HG02970 (cell line): ENCODE results near the gene NRDC.
"Not testable (repeated sequence)": the region's sequence is repeated elsewhere in the genome, so short reads cannot be mapped to it uniquely, and the experiment has no call there.

Source experiments
- ATAC-seq: cut with Tn5 transposase; IDR thresholded peaks from one replicate; pipeline ENCODE4 v1.9.1; 2021; ENCODE audit warnings: mild to moderate bottlenecking, moderate library complexity, moderate number of reproducible peaks; ENCODE audit not compliant: unreplicated experiment, low FRiP score

NRDC gene

GRCh38 chr1:51894748-51895147, 16.2 kb upstream of the NRDC start:
- ATAC-seq: not testable (repeated sequence)

- ATAC-seq: no peak
Measured at GRCh38 chr1:51878308-51878615, 265 bp downstream of the NRDC start.

- peak; percentile 7 for ATAC-seq
Measured at GRCh38 chr1:51877434-51878307, 856 bp downstream of the NRDC start.

DNA sequence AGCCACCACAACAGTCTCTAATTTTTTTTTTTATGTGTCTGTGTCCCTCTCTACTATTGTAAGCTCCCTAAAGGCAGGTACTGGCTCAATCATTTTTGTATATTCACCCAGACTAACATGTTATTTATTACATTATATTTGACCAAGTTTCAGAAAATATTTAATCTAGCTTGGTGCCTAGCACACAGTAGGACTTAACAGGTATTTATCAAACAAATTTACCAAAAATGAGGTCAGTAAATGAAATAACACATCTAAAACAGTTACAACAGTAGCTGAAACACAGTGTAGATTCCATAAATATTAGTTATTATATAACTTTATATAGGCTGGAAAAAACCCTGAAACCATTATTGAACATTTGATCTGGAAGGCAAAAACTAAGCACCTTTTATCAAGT, 2.7 kb downstream of the NRDC start:
- ATAC-seq: no peak

DNA sequence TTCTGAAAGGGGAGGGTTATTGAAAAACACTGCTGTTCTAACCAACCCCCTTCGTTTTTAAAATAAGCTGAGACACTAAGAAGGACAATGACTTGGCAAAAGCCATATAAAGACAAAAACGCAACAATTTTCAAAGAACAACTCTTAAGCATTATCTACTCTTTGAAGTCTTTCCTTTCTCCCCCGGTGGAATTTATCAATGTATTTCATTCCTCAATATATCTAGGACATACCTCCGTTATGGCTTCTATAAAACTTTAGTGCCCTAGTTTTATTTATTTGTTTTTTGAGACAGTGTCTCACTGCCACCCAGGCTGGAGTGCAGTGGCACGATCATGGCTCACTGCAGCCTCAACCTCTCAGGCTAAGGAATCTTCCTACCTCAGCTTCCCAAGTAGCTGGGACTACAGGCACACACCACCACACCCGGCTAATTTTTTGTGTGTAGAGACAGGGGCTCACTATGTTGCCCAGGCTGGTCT, 3.2 kb downstream of the NRDC start:
- ATAC-seq: no peak

DNA sequence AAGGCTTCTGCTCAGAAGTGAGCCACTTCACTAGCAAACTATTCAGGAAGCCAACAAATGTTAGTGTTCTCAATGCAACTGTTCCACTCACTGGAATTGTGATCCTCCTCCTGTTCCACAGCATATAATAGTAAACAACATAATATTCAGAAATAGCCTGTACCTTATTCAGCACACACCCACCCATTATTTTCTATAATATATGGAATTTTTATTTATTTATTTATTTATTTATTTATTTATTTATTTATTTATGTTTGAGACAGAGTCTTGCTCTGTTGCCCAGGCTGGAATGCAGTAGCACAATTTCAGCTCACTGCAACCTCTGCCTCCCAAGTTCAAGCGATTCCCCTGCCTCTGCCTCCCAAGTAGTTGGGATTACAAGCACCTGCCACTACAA, 5.3 kb downstream of the NRDC start:
- not testable (repeated sequence) for ATAC-seq

- no peak for ATAC-seq
Measured at GRCh38 chr1:51871351-51871975, 7.1 kb downstream of the NRDC start.

- ATAC-seq: no peak
Measured at GRCh38 chr1:51870603-51871350, 7.8 kb downstream of the NRDC start.

DNA sequence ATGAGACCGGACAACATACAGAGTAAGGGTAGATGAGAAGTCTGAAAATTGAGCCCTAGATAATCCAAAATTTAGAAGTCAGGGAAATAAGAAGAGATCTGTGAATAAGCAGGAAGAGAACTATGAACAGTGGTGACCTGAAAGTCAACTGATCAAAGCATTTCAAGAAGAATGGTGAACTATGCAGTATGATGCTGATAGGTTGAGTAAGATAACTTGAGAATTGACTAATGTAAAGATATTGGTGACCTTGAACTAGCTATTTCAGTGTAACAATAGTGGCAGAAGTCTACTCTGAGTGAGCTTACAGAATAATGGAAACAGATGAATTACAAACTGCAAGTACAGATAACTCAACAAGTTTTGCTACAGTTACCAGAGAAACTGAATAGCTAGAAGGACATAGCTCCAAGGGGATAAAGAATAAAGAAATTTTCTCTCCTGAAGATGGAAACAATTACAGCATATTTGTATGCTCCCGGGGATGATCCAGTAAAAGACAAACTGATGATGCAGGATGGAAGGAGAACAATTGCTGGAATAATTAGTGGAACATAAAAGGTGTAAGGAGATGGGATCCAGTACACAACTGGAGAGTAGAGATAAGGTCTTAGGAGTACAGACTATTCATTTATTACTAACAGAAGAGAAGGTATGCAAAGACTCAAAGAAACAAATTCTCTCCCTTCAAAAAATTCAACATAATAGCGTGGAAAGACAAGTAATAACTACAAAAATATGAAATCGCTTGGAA, 10.9 kb downstream of the NRDC start:
- no peak for ATAC-seq

DNA sequence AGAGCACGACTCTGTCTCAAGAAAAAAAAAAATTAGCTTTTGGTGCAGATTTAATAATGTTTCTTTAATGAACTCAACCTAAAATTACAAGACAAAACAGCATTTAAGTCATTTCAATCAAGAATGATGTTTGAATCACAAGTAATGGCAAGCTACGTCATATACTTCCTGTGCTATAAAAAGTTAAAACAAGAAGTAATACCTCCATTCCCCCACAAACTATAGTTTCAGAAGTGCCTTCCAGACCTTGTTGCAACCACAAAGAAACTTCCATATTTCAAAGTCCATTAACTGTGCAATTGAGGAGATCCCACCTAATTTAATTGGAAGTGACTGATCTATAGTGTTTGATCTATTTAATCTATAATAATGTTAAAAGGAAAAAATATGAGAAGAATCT, 15.1 kb downstream of the NRDC start:
- no peak for ATAC-seq

- no peak for ATAC-seq
Measured at GRCh38 chr1:51861669-51862068, 16.9 kb downstream of the NRDC start.

DNA sequence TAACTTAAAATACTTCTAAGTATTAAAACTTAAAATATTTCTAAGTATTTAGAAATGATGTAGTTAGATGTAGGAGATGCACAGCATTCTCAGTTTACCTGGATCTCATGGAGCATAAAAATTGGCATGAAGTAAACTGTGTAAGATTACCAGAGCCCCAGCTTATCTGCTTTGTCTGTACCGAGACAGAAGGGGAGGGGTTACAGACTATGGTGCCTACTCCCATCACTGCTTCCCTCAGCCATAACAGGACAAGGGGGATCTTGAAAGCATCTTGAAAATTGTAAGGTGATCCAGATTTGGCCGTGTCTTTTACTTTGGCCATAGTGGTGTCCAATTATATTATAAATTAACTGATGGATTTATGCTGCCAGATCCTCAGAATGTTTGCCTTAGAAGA, 18.8 kb downstream of the NRDC start:
- ATAC-seq: no peak

GRCh38 chr1:51859333-51859732, 19.2 kb downstream of the NRDC start:
- ATAC-seq: no peak

DNA sequence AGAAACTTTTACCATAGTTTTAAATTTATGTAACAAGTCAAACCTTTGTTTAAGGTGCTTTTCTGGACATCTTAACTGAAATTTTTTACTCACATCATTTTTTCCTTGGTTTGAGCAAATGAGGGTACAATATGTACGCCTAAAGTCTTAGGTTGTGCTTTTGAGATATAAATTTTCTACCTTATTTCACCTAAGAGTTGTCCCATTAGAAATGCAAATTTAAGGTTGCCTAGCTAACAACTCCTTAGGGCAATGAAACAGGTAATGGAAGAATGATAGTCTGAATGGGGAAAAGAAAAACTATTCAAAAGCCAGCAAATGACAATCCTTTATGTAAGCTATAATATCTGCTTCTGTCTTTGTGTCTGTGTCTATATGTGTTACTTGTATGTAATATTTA, 19.6 kb downstream of the NRDC start:
- ATAC-seq: no peak

GRCh38 chr1:51856745-51857144, 21.8 kb downstream of the NRDC start:
- ATAC-seq: no peak

DNA sequence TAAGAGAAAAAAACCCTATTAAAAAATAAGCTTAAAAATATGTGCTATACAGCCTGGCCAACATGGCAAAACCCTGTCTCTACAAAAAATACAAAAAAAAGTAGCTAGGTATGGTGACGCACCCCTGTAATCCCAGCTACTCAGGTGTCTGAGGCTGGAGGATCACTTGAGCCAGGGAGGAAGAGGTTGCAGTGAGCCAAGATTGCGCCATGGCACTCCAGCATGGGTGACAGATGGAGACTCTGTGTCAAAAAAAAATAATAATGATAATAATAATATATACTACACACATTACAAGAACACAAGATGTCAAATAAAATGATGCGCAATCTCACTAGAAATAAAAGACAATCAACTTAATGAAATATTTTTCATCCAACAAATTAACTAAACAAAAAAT, 22.9 kb downstream of the NRDC start:
- ATAC-seq: no peak

DNA sequence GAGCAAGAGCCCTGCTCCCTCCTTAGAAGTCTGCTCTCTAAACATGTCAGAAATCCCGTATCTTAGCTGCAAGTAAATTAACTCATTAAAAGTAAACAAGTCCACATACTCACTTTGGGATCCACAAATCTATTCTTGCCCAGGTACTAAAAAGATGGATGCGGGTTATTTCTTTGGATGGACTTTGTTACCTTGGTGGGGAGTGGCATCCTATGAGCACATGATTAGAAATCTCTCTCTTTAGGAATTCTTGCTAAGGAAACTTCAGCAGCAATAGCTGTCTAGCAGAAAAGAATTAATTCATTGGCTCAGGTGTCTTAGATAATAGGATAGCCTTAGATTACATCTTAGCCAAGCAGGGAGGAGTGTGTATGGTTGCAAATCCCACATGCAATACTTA, 25.2 kb downstream of the NRDC start:
- ATAC-seq: no peak

- ATAC-seq: no peak
Measured at GRCh38 chr1:51851882-51852396, 26.6 kb downstream of the NRDC start.

DNA sequence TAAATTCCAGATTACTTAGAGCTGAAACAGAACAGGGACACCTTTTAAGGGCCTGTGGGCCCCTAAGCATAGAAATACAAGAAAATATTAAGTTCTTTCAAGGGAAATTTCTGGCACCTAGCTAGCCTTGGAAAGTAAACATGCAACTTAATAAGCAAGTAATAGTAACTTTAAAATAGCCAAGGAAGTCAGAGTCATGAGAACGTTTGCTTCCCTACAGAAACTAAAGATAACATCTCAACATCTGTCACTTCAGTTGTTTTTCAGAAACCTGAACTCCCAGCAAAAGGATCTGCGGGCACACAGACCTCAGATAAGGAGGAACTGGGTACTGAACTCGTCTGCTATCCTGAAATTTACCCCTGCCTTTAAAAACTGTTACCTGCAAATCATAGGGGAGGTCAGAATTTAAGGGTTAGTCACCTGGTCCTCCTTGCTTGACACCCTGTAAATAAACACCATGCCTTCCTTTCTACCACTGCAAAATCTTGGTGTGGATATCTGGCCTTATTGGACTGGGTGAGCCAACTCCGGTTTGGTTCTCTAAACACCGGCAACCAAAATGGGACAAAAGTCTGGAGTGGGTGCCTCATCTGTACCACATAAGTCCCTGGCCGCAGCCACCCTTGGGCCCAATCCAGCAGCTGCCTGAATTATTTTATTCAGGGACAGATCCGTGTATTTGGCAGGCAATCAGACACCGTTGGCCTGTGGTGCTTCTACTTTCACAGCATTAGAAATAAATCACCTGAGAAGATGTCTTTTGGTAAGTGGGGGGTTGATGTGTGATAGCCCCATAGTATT, 27.9 kb downstream of the NRDC start:
- ATAC-seq: no peak
